ENCODE data around the gene BRPF3. TPM values are rescaled to one million over a fixed set of nuclear protein-coding genes. Genes with fewer than 3 reads are reported as not detected.

BRPF3 gene
- total RNA-seq, 2 experiments from 2014 or later, result 16.0 to 18.3 TPM

DNA sequence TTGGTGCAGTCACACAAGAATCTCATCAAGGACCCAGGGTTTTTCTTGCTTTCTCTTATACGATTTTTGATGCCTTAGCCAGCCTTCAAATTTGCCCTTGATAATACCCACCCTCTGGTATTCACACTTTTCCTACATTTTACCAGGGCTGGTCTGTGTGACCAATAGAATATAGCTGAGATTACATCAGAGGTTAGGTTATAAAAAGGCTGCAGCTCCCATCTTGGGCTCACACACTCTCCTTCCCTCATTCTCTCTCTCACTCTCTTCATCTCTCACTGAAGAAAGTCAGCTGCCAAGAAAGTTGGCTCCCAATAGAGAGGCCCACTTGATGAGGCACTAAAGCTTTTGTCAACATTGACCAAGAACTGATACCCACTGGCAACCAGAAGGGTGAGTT lies 69.2 kb downstream of the BRPF3 start:
- ChIA-PET CTCF (interaction anchor here (0.6 kb wide), 1 partner anchor 439 kb away, joined by 3 read pairs; no protein-coding TSS in a partner anchor), POLR2A (no interaction called here)
- Mint-ChIP-seq H3K4me1 (ENCODE audit: low read depth) (no peaks in the 10 kb centered on the region), H3K36me3 (no peaks in the 10 kb centered on the region), H3K27me3 (peaks cover 7% of the 10 kb centered on the region), H3K27ac (no peak overlapping the region), H3K4me3 (no peak overlapping the region), H3K9me3 (peaks cover 6% of the 10 kb centered on the region)
- DNase-seq, result no peak
- intact Hi-C loops (cut with micrococcal nuclease), result no loop called here

DNA sequence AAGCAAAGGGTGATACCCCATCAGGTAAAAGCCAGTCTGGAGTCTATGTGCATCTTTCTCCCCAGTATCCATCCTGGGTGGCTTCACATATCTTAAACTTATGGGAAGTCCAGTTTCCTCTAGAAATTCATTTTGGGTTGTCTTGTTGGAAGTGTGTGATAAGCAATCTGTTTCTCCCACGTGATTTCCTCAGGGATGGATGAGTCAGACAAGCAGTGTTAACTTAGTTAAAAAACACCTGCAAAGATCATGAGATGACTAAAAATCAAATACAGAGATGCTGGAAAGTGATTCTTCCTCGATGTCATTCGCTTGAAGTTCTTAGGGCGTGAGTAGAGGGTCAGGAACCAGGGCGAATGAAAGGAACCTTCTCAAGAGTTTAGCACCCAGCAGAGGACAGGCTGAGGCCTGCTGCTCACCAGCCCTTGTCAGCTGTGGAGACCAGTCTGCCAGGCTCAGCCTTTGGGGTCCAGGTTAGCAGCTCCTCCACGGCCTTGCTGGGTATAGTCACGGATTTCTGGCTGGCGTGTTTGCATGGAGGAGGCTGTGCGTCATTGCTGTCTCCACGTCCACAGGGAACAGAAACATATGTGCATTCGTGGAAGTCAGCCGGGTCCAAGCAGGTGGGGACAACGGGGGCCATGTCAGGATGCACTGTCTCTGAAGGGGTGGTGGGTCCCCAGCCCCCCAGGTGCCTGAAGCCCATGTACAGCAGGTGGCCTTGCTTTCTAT lies 70.5 kb downstream of the BRPF3 start:
- Mint-ChIP-seq H3K4me1 (ENCODE audit: low read depth) (no peaks in the 10 kb centered on the region), H3K27me3 (peaks cover 6% of the 10 kb centered on the region), H3K9me3 (peaks cover 6% of the 10 kb centered on the region), H3K36me3 (no peaks in the 10 kb centered on the region), H3K27ac (no peak overlapping the region), H3K4me3 (no peak overlapping the region)
- POLR2A ChIA-PET, result no interaction called here
- intact Hi-C loops (cut with micrococcal nuclease), result no loop called here
- CTCF ChIA-PET, result no interaction called here
- no peak for DNase-seq

DNA sequence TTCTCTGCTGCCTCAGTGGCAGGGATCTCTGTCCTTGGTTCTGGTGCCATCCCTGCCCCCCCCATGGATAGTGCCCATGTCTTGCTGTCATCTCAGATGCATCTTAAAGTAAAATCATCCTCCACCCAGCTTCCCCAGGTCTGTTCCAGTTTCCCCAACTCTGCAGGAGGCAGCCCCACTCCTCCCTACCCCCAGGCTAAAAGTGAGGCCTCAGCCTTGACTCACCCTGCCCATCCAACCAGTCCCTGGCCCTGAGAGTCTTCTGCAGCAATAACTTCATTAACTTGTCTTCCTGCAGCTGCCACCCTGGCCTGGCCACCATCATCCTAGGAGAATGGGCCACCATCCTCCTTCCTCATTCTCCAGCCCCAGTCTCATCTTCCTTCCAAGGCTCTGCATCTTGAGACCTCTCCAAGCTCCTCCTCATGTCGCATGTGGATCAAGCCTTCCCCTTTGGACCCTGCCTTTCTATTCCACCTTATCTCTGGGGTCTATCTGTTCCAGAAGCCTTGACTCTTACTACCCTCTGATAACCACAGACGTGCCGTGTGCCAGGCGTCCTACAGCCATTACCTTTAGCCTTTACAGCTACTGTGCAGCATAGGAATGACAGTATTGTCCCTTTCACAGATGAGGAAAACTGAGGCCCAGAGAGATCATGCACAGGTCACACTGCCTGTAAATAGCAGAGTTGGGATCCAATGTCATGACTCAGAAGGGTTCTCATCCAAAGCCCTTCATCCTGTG lies 71.4 kb downstream of the BRPF3 start:
- POLR2A ChIA-PET, result no interaction called here

DNA sequence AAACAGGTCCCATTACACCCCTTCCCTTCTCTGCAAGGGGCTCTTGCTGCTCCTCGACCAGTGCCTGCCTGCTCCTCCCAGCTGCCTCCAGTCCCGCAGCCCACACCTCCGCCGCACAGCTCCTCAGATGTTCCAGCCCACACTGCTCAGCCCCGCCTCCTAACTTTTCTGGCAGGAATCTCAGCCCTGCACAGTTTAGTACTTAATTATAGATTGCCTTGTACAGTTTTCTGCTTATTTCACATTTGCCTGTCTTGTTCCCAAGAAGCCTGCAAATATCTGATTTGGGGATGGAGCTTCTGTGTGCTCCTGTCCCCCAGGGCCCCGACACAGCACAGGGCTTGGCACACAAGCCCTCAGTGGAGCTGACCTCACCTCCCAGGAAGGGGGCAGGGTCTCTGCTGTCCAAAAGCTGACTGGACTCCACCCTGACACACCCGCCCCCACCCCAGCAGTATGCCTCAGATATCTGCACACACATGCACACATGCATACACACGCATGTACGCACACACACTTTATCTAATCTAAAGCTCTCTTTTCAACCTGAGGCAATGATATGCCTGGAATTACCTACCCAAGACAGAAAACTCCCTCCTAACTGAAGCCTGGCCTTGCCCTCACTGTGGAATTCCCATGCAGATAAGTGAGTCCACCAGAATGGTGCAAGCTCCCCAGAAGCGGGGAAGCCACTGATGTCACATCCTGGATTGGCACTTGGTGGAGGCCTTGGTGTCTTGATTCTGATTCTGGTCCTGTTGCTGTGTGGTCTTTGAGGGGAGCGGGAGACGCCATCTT lies 72.1 kb downstream of the BRPF3 start:
- no peaks in the 10 kb centered on the region for H3K36me3 Mint-ChIP-seq
- ChIA-PET POLR2A (no interaction called here), CTCF (interaction anchor here (0.7 kb wide), 1 partner anchor 13 kb away, joined by 3 read pairs; no protein-coding TSS in a partner anchor)
- H3K4me3 Mint-ChIP-seq, result no peak overlapping the region
- no peaks in the 10 kb centered on the region for H3K4me1 Mint-ChIP-seq (ENCODE audit: low read depth)
- intact Hi-C loops (cut with micrococcal nuclease), result no loop called here
- H3K27me3 Mint-ChIP-seq, result peaks cover 6% of the 10 kb centered on the region
- H3K9me3 Mint-ChIP-seq, result peaks cover 6% of the 10 kb centered on the region
- DNase-seq, result no peak
- no peak overlapping the region for H3K27ac Mint-ChIP-seq

More for the DNA sequence above, 71.4 kb downstream of the BRPF3 start:
- Mint-ChIP-seq H3K4me3 (no peak overlapping the region), H3K36me3 (no peaks in the 10 kb centered on the region), H3K27me3 (peaks cover 6% of the 10 kb centered on the region), H3K9me3 (peaks cover 6% of the 10 kb centered on the region), H3K27ac (no peak overlapping the region), H3K4me1 (ENCODE audit: low read depth) (no peaks in the 10 kb centered on the region)
- intact Hi-C loops (cut with micrococcal nuclease), result no loop called here
- CTCF ChIA-PET, result no interaction called here
- DNase-seq, result no peak

DNA sequence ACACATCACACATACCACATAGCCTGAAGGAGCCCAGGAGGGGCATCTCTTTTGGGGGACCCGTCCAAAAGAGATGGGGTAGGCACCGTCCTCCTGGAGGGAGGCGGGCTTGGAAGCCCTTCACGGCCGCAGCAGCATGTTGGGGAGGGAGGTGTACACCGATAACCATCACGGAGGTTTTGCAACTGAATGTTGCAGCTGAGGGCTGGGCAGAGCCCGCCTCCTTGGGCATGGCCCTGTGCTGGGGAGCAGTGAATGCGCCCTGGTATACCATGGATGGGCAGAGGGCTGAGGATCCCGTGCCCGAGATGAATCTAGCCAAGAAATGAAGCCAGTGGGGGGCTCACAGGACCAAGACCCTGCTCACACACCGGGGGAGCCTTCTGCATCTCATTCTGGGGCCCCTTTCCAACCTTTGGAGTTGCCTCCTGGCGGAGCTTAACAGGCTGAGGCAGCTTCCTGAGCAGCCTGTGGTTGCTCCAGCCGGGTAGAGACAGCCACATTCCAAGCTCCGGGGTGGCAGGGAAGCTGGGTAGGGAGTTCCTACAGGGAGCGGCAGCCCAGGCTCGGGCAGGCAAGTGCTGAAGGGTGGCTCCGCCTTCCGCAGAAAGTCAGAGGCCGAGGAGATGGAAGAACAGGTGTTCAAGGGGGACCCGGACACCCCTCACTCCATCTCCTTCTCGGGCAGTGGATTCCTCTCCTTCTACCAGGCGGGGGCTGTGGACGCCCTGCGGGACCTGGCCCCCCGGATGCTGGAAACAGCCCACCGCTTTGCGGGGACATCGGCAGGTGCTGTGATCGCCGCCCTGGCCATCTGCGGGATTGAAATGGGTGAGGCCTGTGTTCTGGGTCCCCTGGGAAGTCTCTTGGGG lies 73.5 kb downstream of the BRPF3 start, which contains the start of gene PNPLA1:
TSS of gene PNPLA1 (plus strand) at position 227 of the 872 bp plus-strand sequence. CDS start at position 627, 400 bp downstream.
- intact Hi-C loops (cut with micrococcal nuclease), result no loop called here

DNA sequence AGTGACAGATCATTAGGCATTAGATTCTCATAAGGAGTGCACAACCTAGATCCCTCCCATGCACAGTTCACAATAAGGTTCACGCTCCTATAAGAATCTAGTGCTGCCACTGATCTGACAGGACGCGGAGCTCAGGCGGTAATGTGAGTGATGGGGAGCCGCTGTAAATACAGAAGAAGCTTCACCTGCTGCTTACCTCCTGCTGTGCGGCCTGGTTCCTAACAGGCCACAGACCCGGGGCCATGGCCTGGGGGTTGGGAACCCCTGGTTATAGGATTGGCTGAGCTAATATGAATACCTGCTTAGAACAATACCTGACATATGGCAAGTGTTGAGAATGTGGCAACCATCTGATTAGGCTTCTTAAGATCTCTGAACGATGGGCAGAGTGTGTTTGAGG lies 75.7 kb downstream of the BRPF3 start:
- H3K36me3 Mint-ChIP-seq, result no peaks in the 10 kb centered on the region
- POLR2A ChIA-PET, result no interaction called here
- no peaks in the 10 kb centered on the region for H3K4me1 Mint-ChIP-seq (ENCODE audit: low read depth)
- H3K27ac Mint-ChIP-seq, result no peak overlapping the region
- intact Hi-C loops (cut with micrococcal nuclease), result no loop called here
- H3K27me3 Mint-ChIP-seq, result peaks cover 12% of the 10 kb centered on the region
- H3K9me3 Mint-ChIP-seq, result no peaks in the 10 kb centered on the region
- CTCF ChIA-PET, result interaction anchor here (0.7 to 1.5 kb wide), 2 partner anchors 30 to 68 kb away, joined by 3 to 5 read pairs; no protein-coding TSS in a partner anchor
- DNase-seq, result no peak
- no peak overlapping the region for H3K4me3 Mint-ChIP-seq

More for the DNA sequence above, 73.5 kb downstream of the BRPF3 start, which contains the start of gene PNPLA1:
- Mint-ChIP-seq H3K36me3 (no peaks in the 10 kb centered on the region), H3K4me1 (ENCODE audit: low read depth) (no peaks in the 10 kb centered on the region), H3K9me3 (peaks cover 6% of the 10 kb centered on the region), H3K27me3 (peaks cover 8% of the 10 kb centered on the region), H3K27ac (no peak within 1 kb of the TSS), H3K4me3 (no peak within 1 kb of the TSS)
- CTCF ChIA-PET, result no interaction called here
- POLR2A ChIA-PET, result no interaction called here
- DNase-seq, result no peak

DNA sequence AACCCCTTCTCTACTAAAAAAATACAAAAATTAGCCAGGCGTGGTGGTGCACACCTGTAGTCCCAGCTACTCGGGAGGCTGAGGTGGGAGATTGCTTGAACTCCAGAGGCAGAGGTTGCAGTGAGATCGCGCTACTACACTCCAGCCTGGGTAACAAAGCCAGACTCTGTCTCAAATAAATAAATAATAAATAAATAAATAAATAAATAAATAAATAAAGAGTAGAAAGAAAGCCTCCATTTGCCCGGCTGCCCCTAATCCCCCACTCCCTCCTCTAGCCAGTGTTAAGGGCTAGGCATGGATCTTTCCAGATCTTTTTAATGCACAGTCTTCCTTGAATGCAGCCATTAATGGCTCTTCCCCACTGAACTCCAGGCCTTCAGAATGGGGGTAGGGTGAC lies 76.5 kb downstream of the BRPF3 start:
- H3K27ac Mint-ChIP-seq, result no peak overlapping the region
- H3K4me3 Mint-ChIP-seq, result no peak overlapping the region
- no peaks in the 10 kb centered on the region for H3K36me3 Mint-ChIP-seq
- H3K27me3 Mint-ChIP-seq, result peaks cover 12% of the 10 kb centered on the region
- POLR2A ChIA-PET, result no interaction called here
- H3K4me1 Mint-ChIP-seq (ENCODE audit: low read depth), result no peaks in the 10 kb centered on the region
- no peak for DNase-seq
- CTCF ChIA-PET, result no interaction called here
- intact Hi-C loops (cut with micrococcal nuclease), result no loop called here
- H3K9me3 Mint-ChIP-seq, result no peaks in the 10 kb centered on the region

DNA sequence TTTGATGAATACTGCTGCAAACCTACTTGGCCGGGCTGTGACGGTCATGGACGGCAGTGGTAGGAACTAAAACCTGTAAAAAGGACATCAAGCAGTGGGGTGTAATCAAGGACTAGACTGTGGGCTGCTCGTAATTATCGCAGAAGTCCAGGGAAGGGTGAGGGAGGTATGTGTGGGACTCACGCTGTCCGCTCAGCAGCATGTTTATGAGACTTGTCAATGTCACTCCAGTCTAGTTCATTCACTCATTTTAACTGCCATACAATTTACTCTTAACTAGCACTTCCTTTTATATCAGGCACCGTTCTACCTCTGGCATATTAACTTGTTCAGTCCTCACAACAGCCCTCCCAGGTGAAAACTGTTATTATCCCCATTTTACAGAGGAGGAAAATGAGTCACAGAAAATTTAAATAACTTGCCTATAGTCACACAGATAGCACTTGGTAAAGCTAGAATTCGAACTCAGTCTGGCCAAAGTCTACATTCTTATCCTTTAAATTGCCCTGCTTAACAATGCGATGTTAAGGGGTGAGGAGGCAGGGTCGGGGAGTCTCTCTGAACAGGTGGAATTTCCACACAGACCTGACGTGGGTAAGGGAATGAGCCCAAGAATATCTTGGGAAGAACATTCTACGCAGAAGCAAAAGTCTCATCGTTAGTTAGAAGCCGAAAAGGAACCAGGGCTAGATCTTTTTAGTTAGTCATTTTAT lies 77.4 kb downstream of the BRPF3 start:
- POLR2A ChIA-PET, result no interaction called here
- Mint-ChIP-seq H3K36me3 (no peaks in the 10 kb centered on the region), H3K27me3 (peaks cover 12% of the 10 kb centered on the region), H3K27ac (no peak overlapping the region), H3K4me1 (ENCODE audit: low read depth) (no peaks in the 10 kb centered on the region), H3K4me3 (no peak overlapping the region), H3K9me3 (no peaks in the 10 kb centered on the region)
- no peak for DNase-seq
- CTCF ChIA-PET, result no interaction called here
- intact Hi-C loops (cut with micrococcal nuclease), result no loop called here

DNA sequence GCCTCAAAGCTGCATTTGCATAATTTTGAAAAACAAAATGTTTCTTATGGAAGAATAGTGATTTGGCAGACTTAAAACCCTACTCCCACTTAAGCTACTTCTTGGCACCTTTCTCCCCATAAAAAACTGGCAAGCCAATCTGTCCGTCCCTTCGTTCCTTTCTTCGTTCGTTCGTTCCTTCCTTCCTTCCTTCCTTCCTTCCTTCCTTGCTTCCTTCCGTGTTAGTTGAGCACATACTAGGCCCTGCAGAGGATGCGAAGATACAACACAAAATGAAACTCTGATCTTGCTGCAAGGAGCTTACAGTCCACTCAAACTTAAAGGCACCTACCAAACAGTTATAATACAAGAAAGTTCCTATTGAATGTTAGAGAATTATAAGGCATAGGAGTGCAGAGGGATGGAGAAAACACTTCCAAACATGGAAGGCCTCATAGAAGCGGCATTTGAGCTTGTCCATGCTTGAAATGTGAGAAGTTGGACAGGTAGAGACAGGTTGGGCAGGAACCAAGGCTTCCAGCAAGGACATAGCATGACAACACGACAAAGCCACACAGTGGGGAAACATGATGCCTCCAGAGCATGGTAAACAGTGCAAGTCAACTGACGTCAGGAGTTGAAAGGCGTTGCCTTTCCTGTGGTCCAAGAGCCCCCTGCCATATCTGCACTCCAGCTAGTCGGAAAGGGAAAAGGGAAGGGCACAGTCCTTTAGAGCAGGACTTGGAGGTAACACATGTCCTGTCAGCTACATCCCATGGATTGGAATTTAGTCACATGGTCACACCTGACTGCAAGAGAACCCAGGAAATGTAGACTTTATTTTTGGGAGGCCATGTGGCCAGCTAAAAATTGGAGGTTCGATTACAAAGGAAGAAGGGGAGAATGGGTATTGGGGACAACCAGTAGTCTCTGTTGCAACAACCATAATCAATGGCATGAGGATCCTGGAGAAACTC lies 80.3 kb downstream of the BRPF3 start:
- intact Hi-C loops (cut with micrococcal nuclease), result no loop called here
- ChIA-PET POLR2A (no interaction called here), CTCF (interaction anchor here (1.2 kb wide), 1 partner anchor 64 kb away, joined by 3 read pairs; no protein-coding TSS in a partner anchor)
- Mint-ChIP-seq H3K27ac (no peak overlapping the region), H3K27me3 (peaks cover 16% of the 10 kb centered on the region), H3K9me3 (no peaks in the 10 kb centered on the region), H3K4me3 (no peak overlapping the region), H3K4me1 (ENCODE audit: low read depth) (no peaks in the 10 kb centered on the region), H3K36me3 (no peaks in the 10 kb centered on the region)
- no peak for DNase-seq

DNA sequence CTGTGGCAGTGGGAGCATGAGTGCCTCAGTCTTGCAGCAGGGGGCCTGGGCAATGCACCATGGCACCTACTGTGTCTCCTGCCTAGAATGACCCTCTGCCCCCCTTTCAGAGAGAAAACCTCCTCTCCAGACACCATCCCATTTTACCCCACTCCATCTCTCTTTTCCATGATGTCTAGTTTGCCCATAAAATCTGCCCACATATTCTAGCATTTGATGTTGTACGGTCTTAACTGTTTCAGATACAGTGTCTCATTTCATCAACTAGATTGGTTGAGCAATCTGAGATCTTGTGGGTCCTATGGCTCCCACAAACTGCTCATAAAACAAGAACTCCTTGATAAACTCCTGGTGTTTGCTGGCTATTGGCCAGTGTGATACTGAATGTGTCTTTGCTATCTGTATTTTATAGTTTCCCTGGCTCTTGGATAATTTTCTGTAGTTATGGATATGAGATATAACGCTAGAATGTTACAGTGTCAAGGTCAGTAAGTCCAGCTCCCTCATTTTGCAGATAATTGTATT lies 81.5 kb downstream of the BRPF3 start:
- H3K4me1 Mint-ChIP-seq (ENCODE audit: low read depth), result no peaks in the 10 kb centered on the region
- CTCF ChIA-PET, result no interaction called here
- DNase-seq, result no peak
- POLR2A ChIA-PET, result no interaction called here
- H3K27ac Mint-ChIP-seq, result no peak overlapping the region
- peaks cover 17% of the 10 kb centered on the region for H3K27me3 Mint-ChIP-seq
- H3K9me3 Mint-ChIP-seq, result no peaks in the 10 kb centered on the region
- no peaks in the 10 kb centered on the region for H3K36me3 Mint-ChIP-seq
- intact Hi-C loops (cut with micrococcal nuclease), result no loop called here
- no peak overlapping the region for H3K4me3 Mint-ChIP-seq
